ENCODE measurements around the gene PCED1B.

GRCh38 chr12:47194501-47194900, 115.1 kb downstream of the PCED1B start:
- TF ChIP-seq CTCF (IDR thresholded peaks at IDR 0.05) (no peak), POLR2A (IDR thresholded peaks at IDR 0.05) (no peak)
